LNCAP (cell line): ENCODE results near the gene FLACC1.

ENCODE experiments used
- CTCF ChIP-seq: fragments of 450-650 bp; IDR thresholded peaks from 2 replicates; pipeline ENCODE4 v1.5.1; 2017; ENCODE audit warnings: mild to moderate bottlenecking

FLACC1 gene

DNA sequence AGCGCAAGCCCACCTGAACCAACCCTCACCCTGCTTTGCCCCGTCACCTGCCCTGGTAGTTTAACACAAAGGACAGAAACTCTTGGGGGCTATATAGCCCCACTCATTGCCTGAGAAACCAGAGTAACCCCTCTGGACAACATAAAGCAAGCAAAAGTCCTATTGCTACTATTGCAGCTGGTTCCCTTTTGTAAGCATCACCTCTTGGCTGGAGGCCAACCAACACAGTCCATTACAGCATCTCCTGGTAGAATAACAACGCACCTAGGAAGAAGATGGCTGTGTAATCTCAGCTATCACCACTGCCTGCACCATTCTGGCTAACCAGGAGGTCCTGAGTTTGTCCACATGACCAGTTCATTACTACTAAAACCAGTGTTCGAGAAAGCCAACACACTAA lies 36.4 kb downstream of the FLACC1 start:
- TF ChIP-seq CTCF = no peak

DNA sequence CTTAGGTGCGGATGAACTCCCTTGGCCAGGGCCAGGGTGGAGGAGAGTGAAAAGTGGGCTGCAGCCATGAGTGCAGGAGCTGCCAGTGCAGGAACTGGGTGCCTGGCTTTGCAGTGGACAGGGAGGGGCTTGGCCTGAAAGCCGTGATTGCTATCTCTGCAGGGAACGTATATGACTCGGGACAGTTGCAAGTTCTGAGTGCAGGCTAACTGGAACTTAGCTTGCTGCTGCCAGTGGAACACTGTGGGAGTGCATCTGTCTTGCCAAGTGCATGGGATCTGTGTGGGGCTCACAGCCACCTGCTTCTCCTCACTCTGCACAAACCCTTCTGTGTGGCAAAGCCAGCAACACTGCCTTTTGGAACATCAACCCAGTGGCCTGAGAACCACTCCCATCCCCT lies 36.9 kb downstream of the FLACC1 start:
- TF ChIP-seq CTCF = no peak

DNA sequence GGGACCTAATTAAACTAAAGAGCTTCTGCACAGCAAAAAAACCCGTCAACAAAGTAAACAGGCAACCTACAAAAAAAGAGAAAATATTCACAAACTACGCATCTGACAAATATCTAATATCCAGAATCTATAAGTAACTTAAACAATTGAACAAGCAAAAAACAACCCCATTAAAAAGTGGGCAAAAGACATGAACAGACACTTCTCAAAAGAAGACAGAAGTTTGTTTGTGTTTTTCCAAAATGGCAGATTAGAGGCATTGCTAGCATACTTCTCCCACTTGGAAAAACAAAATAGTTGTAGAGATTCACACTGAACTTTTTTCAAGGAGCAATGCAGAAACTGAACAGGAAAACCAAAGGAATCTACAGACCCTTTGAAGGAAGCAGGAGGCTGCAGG lies 37.6 kb downstream of the FLACC1 start:
- TF ChIP-seq CTCF = no peak

GRCh38 chr2:201313362-201313761 lies 43.8 kb downstream of the FLACC1 start:
- no peak for TF ChIP-seq CTCF

- no peak for TF ChIP-seq CTCF
Observed at GRCh38 chr2:201308914-201309313, 48.2 kb downstream of the FLACC1 start.

- TF ChIP-seq CTCF = no peak
Observed at GRCh38 chr2:201307876-201308275, 49.3 kb downstream of the FLACC1 start.

DNA sequence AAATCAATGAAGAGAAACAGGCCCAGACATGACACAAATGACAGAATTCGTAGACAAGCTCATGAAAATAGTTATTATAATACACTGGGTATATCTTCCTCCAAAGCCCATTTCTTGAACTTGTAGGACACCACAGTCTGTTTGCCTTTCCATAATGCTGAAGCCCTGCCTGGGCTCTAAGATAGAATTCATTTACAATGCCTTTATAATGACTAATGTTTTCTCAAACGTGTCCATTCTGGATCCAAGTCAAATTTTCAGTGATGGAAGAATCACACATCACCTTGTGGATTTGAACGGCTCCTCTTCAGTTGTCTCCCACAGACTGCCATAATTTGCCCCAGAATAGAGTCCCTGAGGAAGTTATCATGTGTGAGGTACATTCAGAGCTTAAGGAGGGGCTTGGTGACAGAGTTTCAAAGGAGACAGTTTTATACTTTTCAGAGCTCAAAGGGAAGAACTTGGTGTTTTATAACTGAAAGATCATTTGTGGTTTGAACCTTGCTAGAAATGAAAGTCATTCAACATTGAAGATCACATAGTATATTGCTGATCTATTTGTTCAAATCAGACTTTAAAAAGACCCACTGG lies 58.6 kb downstream of the FLACC1 start:
- TF ChIP-seq CTCF = no peak

DNA sequence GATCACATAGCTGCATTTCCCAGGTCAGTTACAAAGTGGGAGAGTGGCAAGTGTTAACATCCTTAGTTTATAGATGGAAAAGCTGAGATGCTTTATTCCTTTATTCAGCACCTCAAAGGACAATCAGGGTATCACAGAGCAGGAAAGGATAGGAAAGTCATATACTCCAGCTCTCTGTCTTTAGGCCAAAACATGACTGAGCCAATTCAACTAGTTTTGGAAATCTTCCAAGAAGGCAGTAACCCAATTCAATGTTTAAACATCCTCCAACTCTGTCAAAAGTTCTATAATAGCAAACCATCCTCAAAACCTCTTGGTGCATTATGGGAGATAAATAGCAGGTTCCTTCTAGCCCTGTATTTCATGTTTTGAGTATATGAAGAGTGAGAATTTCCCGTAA lies 71.6 kb downstream of the FLACC1 start:
- TF ChIP-seq CTCF = no peak
